Astrocyte (in vitro differentiated cells and primary cell): ENCODE results near the gene DNAJC18. TPM values are rescaled to one million over a fixed set of nuclear protein-coding genes. Genes with fewer than 3 reads are reported as not detected.

Experiments
- DNase-seq: peaks from one replicate; pipeline ENCODE4 v3.0.0-alpha.2; 2010; ENCODE audit warnings: low read depth
- FAIRE-seq: peaks from 2 replicates; lab custom pipeline; 2011; peaks lifted over from hg19 to GRCh38; lab: Jason Lieb, UNC
- H2AFZ ChIP-seq: 2 replicates; pipeline ENCODE4 v1.6.0; 2012; ENCODE audit warnings: low read depth, low read length, inconsistent platforms
- H3K27ac ChIP-seq: 2 replicates; pipeline ENCODE4 v1.5.1; 2011; ENCODE audit warnings: low read depth, low read length, inconsistent platforms
- H3K27me3 ChIP-seq: 2 replicates; pipeline ENCODE4 v1.6.0; 2011; ENCODE audit warnings: low read length, inconsistent platforms; ENCODE audit not compliant: insufficient read depth
- H3K36me3 ChIP-seq: 2 replicates; pipeline ENCODE4 v1.5.1; 2011; ENCODE audit warnings: low read length, inconsistent platforms; ENCODE audit not compliant: insufficient read depth
- H3K4me1 ChIP-seq: 2 replicates; pipeline ENCODE4 v1.5.1; 2011; ENCODE audit warnings: low read length, inconsistent platforms; ENCODE audit not compliant: insufficient read depth
- H3K4me2 ChIP-seq: 2 replicates; pipeline ENCODE4 v1.6.0; 2012; ENCODE audit warnings: low read length, inconsistent platforms
- H3K4me3 ChIP-seq: 2 replicates; pipeline ENCODE4 v1.5.1; 2011; ENCODE audit warnings: low read depth, mild to moderate bottlenecking, low read length, inconsistent platforms; ENCODE audit not compliant: insufficient read depth
- H3K79me2 ChIP-seq: 2 replicates; pipeline ENCODE4 v1.6.0; 2012; ENCODE audit warnings: mild to moderate bottlenecking, low read length, inconsistent platforms; ENCODE audit not compliant: insufficient read depth
- H3K9ac ChIP-seq: 2 replicates; pipeline ENCODE4 v1.6.0; 2012; ENCODE audit warnings: mild to moderate bottlenecking, low read length, inconsistent platforms
- H3K9me3 ChIP-seq: 2 replicates; pipeline ENCODE4 v1.5.1; 2012; ENCODE audit warnings: low read depth, mild to moderate bottlenecking, low read length, inconsistent platforms; ENCODE audit not compliant: insufficient read depth
- H4K20me1 ChIP-seq: 2 replicates; pipeline ENCODE4 v1.6.0; 2012; ENCODE audit warnings: low read length, inconsistent platforms; ENCODE audit not compliant: insufficient read depth
- H3K27ac Mint-ChIP-seq: one replicate; pipeline ENCODE4 v1.8.0; 2021; ENCODE audit warnings: mild to moderate bottlenecking, mixed read lengths; ENCODE audit not compliant: unreplicated experiment
- H3K27me3 Mint-ChIP-seq: one replicate; pipeline ENCODE4 v1.8.0; 2021; ENCODE audit warnings: low read depth, mixed read lengths; ENCODE audit not compliant: unreplicated experiment
- H3K36me3 Mint-ChIP-seq: one replicate; pipeline ENCODE4 v1.8.0; 2021; ENCODE audit warnings: low read depth, mixed read lengths; ENCODE audit not compliant: unreplicated experiment
- H3K4me1 Mint-ChIP-seq: one replicate; pipeline ENCODE4 v1.8.0; 2021; ENCODE audit warnings: low read depth, mixed read lengths; ENCODE audit not compliant: unreplicated experiment
- H3K4me3 Mint-ChIP-seq: one replicate; pipeline ENCODE4 v1.8.0; 2021; ENCODE audit warnings: mild to moderate bottlenecking, moderate library complexity, mixed read lengths; ENCODE audit not compliant: unreplicated experiment
- H3K9me3 Mint-ChIP-seq: one replicate; pipeline ENCODE4 v1.8.0; 2021; ENCODE audit warnings: mild to moderate bottlenecking, mixed read lengths; ENCODE audit not compliant: unreplicated experiment
- EZH2 ChIP-seq: IDR thresholded peaks from 2 replicates; pipeline ENCODE4 v1.6.1; 2012; ENCODE audit warnings: mild to moderate bottlenecking, low read length, inconsistent platforms; ENCODE audit not compliant: insufficient read depth
- total RNA-seq: library from RNA; stranded (reverse); gene quantifications from 2 replicates; pipeline ENCODE4 v1.2.1, GENCODE V29; 2021
- TF ChIP-seq, protein P1 (sequence below): IDR thresholded peaks from 2 replicates; pipeline ENCODE4 v1.5.1; 2011; ENCODE audit warnings: low read depth, mild to moderate bottlenecking, inconsistent platforms, low read length, moderate library complexity; ENCODE audit not compliant: insufficient read depth

The DNAJC18 gene
- total RNA-seq, 1 donor from 2014 or later = 18.8 TPM

DNA sequence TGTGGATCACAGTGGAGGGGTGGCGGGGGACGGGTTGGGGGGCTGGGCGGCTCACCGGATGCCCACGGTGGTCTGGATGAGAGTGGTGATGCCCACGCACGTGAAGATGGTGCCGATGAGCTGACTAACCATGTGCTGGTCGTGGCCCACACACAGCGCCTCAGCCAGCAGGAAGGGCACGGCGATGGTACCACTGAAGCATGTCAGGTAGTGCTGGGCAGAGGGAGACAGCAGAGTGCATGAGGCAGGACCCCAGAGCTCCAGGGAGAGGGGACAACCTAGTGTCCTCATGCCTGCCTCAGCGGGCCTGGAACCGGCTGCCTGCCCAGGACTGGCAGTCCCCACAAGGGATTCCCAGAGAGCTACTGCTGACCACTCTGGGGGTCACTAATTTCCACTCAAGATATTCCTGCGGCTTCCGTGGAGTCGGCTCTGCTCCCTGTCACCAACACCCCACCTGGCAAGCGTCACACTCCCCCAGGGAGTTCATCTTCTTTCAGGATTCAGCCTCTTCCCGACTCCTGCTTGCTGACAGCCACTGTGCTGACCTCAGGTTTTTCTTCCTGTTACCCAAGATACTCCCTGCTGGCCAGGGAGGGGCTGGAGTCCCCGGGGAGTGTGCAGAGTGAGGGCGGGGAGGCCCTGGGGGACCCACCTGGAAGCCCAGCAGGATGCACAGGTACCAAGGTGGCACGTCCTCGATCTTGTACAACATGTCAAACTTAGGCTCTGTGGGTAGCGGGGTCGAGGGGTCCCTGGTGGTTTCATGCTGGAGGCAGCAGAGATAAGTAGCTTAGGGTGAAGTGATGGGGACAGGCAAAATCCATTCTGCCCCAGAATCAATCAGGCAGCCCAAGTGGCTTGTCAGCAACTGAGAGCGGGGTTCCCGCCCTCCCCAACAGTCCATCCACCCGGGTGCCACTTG lies 57.2 kb downstream of the DNAJC18 start:
- Mint-ChIP-seq H3K27me3 (peaks cover 16% of the 10 kb centered on the region), H3K4me3 (no peak overlapping the region), H3K27ac (no peak overlapping the region), H3K36me3 (peaks cover 11% of the 10 kb centered on the region), H3K9me3 (no peaks in the 10 kb centered on the region), H3K4me1 (no peaks in the 10 kb centered on the region)
- Histone ChIP-seq H3K27ac (no peak overlapping the region), H3K79me2 (no peaks in the 10 kb centered on the region), H4K20me1 (peaks cover 7% of the 10 kb centered on the region), H3K36me3 (no peaks in the 10 kb centered on the region), H3K9ac (no peak overlapping the region), H3K4me2 (no peak overlapping the region), H3K4me1 (no peaks in the 10 kb centered on the region), H3K4me3 (no peak overlapping the region), H2AFZ (no peak overlapping the region), H3K27me3 (no peaks in the 10 kb centered on the region), H3K9me3 (no peaks in the 10 kb centered on the region)
- no peak for FAIRE-seq
- TF ChIP-seq, protein P1, sequence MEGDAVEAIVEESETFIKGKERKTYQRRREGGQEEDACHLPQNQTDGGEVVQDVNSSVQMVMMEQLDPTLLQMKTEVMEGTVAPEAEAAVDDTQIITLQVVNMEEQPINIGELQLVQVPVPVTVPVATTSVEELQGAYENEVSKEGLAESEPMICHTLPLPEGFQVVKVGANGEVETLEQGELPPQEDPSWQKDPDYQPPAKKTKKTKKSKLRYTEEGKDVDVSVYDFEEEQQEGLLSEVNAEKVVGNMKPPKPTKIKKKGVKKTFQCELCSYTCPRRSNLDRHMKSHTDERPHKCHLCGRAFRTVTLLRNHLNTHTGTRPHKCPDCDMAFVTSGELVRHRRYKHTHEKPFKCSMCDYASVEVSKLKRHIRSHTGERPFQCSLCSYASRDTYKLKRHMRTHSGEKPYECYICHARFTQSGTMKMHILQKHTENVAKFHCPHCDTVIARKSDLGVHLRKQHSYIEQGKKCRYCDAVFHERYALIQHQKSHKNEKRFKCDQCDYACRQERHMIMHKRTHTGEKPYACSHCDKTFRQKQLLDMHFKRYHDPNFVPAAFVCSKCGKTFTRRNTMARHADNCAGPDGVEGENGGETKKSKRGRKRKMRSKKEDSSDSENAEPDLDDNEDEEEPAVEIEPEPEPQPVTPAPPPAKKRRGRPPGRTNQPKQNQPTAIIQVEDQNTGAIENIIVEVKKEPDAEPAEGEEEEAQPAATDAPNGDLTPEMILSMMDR = no peak
- no peak for TF ChIP-seq EZH2
- no peak for DNase-seq

DNA sequence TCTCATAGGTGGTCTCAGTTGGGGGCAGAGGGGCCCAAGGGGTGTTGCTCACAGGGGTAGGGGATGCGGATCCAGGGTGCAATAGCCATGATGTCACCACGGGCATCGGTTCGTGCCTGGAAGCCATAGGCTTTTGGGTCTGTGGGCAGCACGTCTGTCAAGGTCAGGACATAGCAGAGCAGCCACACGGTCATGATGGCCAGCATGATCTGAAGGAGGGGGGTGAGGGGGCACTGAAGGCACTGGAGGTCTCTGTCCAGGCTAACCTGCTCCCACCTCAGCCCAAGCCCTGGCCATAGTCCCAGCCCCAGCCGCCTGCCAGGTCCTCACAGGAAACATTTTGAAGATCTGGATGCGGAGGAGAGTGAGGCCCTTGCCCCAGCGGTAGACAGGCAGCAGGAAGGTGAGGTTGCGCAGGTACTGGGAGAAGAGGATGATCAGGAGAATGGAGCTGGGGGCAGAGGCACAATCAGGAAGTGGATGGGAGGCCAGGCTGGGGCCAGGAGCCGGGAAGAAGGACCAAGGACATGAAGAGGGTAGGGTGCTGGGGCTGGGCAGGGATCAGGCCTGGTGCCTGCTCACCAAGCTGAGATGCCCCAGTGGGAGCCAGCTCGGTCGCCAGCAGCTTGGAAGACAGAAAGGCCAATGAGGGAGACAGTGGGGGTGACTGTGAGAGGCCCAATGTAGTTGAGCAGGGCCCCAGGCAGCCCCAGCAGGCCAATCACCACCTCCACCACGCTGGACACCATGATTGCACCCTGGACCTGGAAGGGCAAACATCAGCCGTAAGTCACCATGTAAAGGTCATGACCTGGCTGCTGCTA lies 59.5 kb downstream of the DNAJC18 start:
- Histone ChIP-seq H3K79me2 (no peaks in the 10 kb centered on the region), H3K36me3 (no peaks in the 10 kb centered on the region), H3K4me3 (no peak overlapping the region), H2AFZ (no peak overlapping the region), H3K27ac (no peak overlapping the region), H4K20me1 (peaks cover 11% of the 10 kb centered on the region), H3K9me3 (no peaks in the 10 kb centered on the region), H3K9ac (no peak overlapping the region), H3K4me2 (no peak overlapping the region), H3K4me1 (no peaks in the 10 kb centered on the region), H3K27me3 (no peaks in the 10 kb centered on the region)
- H3K27ac Mint-ChIP-seq = no peak overlapping the region
- H3K4me3 Mint-ChIP-seq = no peak overlapping the region
- FAIRE-seq = no peak
- no peaks in the 10 kb centered on the region for H3K4me1 Mint-ChIP-seq
- peaks cover 6% of the 10 kb centered on the region for H3K27me3 Mint-ChIP-seq
- peaks cover 19% of the 10 kb centered on the region for H3K36me3 Mint-ChIP-seq
- no peaks in the 10 kb centered on the region for H3K9me3 Mint-ChIP-seq
- DNase-seq = no peak
- TF ChIP-seq, protein P1 = no peak
- no peak for TF ChIP-seq EZH2
